DMS53 treated with DMSO at 0.1 percent for 48 hours (cell line): ENCODE data around the gene MMP23B.

Source experiments
- DNase-seq: peaks from one replicate; lab custom pipeline; 2025; ENCODE audit not compliant: unreplicated experiment; lab: John Stamatoyannopoulos, UW

Gene MMP23B

GRCh38 chr1:1602304-1602967, 29.5 kb upstream of the MMP23B start:
- no peak for DNase-seq

GRCh38 chr1:1602968-1603506, 28.9 kb upstream of the MMP23B start:
- DNase-seq, result no peak

GRCh38 chr1:1603671-1604373, 28.2 kb upstream of the MMP23B start:
- DNase-seq, result no peak

GRCh38 chr1:1604374-1605033, 27.5 kb upstream of the MMP23B start:
- no peak for DNase-seq

GRCh38 chr1:1605034-1605591, 26.9 kb upstream of the MMP23B start:
- DNase-seq, result no peak

- no peak for DNase-seq
Measured at GRCh38 chr1:1605724-1606123, 26.2 kb upstream of the MMP23B start.

- DNase-seq, result no peak
Measured at GRCh38 chr1:1606232-1606631, 25.7 kb upstream of the MMP23B start.

GRCh38 chr1:1609822-1610485, 22.0 kb upstream of the MMP23B start:
- no peak for DNase-seq

- DNase-seq, result no peak
Measured at GRCh38 chr1:1610796-1611195, 21.2 kb upstream of the MMP23B start.

- DNase-seq, result peak; percentile 43
Measured at GRCh38 chr1:1612104-1612400, 19.9 kb upstream of the MMP23B start.

- no peak for DNase-seq
Measured at GRCh38 chr1:1613509-1614082, 18.4 kb upstream of the MMP23B start.

- DNase-seq, result no peak
Measured at GRCh38 chr1:1614204-1614953, 17.6 kb upstream of the MMP23B start.

GRCh38 chr1:1614954-1615255, 17.1 kb upstream of the MMP23B start:
- DNase-seq, result no peak

GRCh38 chr1:1615256-1616044, 16.5 kb upstream of the MMP23B start, which contains the start of gene MIB2:
TSS of gene MIB2 (plus strand) at chr1:1615500. CDS start at chr1:1623453, 7,953 bp downstream.
- peak; percentile 95 for DNase-seq

- DNase-seq, result no peak
Measured at GRCh38 chr1:1616045-1616790, 15.8 kb upstream of the MMP23B start.

- no peak for DNase-seq
Measured at GRCh38 chr1:1616838-1617237, 15.1 kb upstream of the MMP23B start.

GRCh38 chr1:1617516-1617915, 14.5 kb upstream of the MMP23B start:
- DNase-seq, result no peak

GRCh38 chr1:1617925-1618324, 14.0 kb upstream of the MMP23B start:
- no peak for DNase-seq
